Prostate gland (tissue), 2 donors: ENCODE measurements around the gene CLCF1. TPM values are rescaled to one million over a fixed set of nuclear protein-coding genes. Genes with fewer than 3 reads are reported as not detected.
A peak's percentile ranks its signal among the peaks of the same experiment; 100 is the strongest.

Source experiments
- DNase-seq: peaks from one replicate; pipeline ENCODE4 v3.0.0-alpha.2; 2019; ENCODE audit warnings: low spot score
- H3K27ac ChIP-seq, 2 donors: fragments of 200-600 bp; sonication (generic); 2 replicates each; pipeline ENCODE4 v1.5.1; 2017 to 2019
- H3K27me3 ChIP-seq: fragments of 200-600 bp; sonication (generic); replicated peaks from 2 replicates; pipeline ENCODE4 v1.5.1; 2019; ENCODE audit not compliant: insufficient read depth
- H3K36me3 ChIP-seq, 2 donors: fragments of 200-600 bp; sonication (generic); 1 replicate in 1 of 2; 2 replicates in 1 of 2; pipeline versions ENCODE4 v1.5.1 to v1.8.1; 2017 to 2019
- H3K4me1 ChIP-seq: fragments of 200-600 bp; sonication (generic); replicated peaks from 2 replicates; pipeline ENCODE4 v1.5.1; 2019
- H3K4me3 ChIP-seq, 2 donors: fragments of 200-600 bp; sonication (generic); 2 replicates each; pipeline ENCODE4 v1.5.1; 2017 to 2019
- H3K9me3 ChIP-seq: fragments of 200-600 bp; sonication (generic); 2 replicates; pipeline ENCODE4 v1.5.1; 2017
- POLR2A ChIP-seq: fragments of 450-650 bp; IDR thresholded peaks from one replicate; pipeline ENCODE4 v1.6.1; 2016; ENCODE audit warnings: antibody characterized with exemption, mild to moderate bottlenecking
- POLR2AphosphoS5 ChIP-seq: sonication (generic); formaldehyde crosslinking; IDR thresholded peaks from one replicate; pipeline ENCODE4 v1.6.1; 2017; ENCODE audit warnings: antibody characterized with exemption
- WGBS: methylation state at CpG from one replicate; pipeline ENCODE4 v1.1.5; 2018; 5-methylcytosine and 5-hydroxymethylcytosine counted together
- intact Hi-C: fragments of 100-400 bp; cut with DNase I; formaldehyde crosslinking; loops from one replicate; pipeline ENCODE4 v1.14.2; 2022
- total RNA-seq, 2 donors: library from RNA; depleted of rRNA; stranded (reverse); fragments of >200 nt; gene quantifications; one replicate each; pipeline ENCODE4 v1.1.0, GENCODE V29; 2016
- TF ChIP-seq, protein P1 (sequence below), 4 experiments: fragments of 200-600 bp in 2 of 4; fragments of 450-650 bp in 2 of 4; sonication (generic) in 2 of 4; IDR thresholded peaks; 1 replicate in 3 of 4; 2 replicates in 1 of 4; pipeline ENCODE4 v1.5.1; 2016 to 2019; ENCODE audit warnings: antibody characterized with exemption in 4 of 4, mild to moderate bottlenecking in 2 of 4, moderate library complexity in 2 of 4

CLCF1 gene
- total RNA-seq, 2 donors from 2014 or later, result 2.5 to 2.6 TPM

DNA sequence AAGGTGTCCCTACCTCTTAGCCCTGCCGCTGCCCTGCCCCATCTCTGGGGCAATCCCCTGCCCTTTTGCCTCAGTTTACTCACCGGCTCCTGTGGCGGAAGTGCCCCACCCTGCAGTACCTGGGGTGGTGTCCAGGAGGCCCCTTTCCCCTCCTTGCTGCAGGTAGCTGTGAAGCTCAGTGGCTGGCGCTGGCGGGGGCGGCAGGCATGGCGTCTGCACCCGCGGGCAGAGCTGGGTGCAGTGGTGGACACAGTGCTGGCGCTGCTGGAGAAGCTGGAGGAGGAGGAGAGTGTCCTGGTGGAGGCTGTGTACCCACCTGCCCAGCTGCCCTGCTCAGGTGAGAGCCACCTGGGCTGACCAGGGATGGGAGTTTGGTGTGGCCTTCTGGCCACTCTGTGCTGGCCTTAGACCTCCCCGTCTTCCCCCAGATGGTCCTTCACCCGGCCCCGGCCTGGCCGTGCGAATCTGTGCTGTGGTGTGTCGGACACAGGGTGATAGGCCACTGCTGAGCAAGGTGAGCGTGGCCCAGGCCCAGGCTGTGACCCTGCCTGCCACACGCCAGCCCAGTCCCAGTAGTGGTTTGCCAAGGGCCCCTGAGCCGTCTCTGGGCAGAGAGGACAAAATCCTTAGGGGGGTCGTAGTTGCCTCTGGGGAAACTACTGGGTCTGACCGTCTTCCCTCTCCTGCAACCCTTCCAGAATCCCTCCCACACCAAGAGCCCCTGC, 46.1 kb upstream of the CLCF1 start:
- Histone ChIP-seq H3K9me3 (no peaks in the 10 kb centered on the region), H3K4me1 (peaks cover 11% of the 10 kb centered on the region), H3K27ac (peak overlapping the region; percentile 87 to 91), H3K4me3 (no peak overlapping the region), H3K27me3 (no peaks in the 10 kb centered on the region), H3K36me3 (no peaks in the 10 kb centered on the region)
- intact Hi-C loops, result no loop called here
- no peak for DNase-seq
- no peak for TF ChIP-seq POLR2AphosphoS5
- 93% methylated on average over 19 of the region's 21 CpGs for WGBS

DNA sequence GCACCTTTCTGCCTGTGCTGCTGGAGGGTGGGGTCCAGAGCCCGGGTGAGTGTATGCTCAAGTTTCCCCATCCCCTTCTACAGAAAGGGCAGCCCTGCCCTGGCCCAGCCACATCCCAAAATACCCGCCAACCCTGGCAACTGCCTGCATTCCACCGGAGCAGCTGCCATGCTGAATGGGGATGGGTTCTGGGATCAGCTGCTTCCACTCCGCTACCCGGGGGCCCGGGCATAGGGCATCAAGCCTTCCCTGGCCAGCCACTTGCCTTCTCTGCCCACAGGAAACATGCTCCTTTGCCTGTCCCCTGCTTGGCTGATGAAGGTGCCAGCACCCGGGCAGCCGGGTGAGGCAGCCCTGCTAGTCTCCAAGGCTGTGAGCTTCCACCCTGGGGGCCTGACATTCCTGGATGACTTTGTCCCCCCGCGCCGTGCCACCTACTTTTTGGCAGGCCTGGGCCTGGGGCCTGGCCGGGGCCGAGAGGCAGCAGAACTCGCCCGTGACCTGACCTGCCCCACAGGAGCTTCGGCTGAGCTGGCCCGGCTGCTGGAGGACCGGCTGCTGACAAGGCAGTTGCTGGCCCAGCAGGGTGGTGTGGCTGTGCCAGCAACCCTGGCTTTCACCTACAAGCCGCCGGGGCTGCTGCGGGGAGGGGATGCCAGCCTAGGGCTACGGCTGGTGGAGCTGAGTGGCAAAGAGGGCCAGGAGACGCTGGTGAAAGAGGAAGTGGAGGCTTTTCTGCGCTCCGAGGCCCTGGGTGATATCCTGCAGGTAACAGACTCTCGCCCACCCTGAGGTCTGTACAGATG, 45.3 kb upstream of the CLCF1 start:
- 62% methylated on average over 26 of the region's 26 CpGs for WGBS

DNA sequence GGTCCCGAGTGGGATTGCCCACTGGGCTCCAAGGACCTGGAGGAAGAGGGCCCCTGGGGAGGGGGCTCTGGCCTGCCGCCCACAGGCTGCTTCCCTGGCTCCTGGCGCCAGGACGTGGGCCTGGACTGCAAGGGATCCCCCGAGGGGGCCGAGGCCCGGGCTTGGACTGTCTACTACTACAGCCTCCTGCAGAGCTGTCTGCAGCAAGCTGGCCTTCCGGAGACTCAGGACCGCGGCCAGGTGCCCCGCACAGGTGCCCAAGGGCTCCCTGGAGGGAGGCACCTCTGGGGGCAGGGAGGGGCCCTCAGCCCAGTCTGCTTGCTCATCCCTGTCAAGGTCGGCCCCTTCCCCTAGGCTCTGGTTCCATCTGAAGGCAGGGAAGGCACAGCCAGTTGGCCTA, 44.0 kb upstream of the CLCF1 start:
- H3K4me1 ChIP-seq, result peaks cover 11% of the 10 kb centered on the region
- TF ChIP-seq POLR2AphosphoS5, result no peak
- no peak for TF ChIP-seq POLR2A
- TF ChIP-seq, protein P1, sequence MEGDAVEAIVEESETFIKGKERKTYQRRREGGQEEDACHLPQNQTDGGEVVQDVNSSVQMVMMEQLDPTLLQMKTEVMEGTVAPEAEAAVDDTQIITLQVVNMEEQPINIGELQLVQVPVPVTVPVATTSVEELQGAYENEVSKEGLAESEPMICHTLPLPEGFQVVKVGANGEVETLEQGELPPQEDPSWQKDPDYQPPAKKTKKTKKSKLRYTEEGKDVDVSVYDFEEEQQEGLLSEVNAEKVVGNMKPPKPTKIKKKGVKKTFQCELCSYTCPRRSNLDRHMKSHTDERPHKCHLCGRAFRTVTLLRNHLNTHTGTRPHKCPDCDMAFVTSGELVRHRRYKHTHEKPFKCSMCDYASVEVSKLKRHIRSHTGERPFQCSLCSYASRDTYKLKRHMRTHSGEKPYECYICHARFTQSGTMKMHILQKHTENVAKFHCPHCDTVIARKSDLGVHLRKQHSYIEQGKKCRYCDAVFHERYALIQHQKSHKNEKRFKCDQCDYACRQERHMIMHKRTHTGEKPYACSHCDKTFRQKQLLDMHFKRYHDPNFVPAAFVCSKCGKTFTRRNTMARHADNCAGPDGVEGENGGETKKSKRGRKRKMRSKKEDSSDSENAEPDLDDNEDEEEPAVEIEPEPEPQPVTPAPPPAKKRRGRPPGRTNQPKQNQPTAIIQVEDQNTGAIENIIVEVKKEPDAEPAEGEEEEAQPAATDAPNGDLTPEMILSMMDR (IDR thresholded peaks at IDR 0.05), result no peak
- no peaks in the 10 kb centered on the region for H3K9me3 ChIP-seq
- no peak for DNase-seq
- H3K36me3 ChIP-seq, result no peaks in the 10 kb centered on the region
- WGBS, result 82% methylated on average over 12 of the region's 12 CpGs
- no peak overlapping the region for H3K4me3 ChIP-seq
- H3K27me3 ChIP-seq, result no peaks in the 10 kb centered on the region
- no peak overlapping the region for H3K27ac ChIP-seq
- intact Hi-C loops, result no loop called here

More for the DNA sequence above, 45.3 kb upstream of the CLCF1 start:
- Histone ChIP-seq H3K9me3 (no peaks in the 10 kb centered on the region), H3K4me3 (no peak overlapping the region), H3K27ac (no peak overlapping the region), H3K36me3 (no peaks in the 10 kb centered on the region), H3K4me1 (peaks cover 11% of the 10 kb centered on the region), H3K27me3 (no peaks in the 10 kb centered on the region)
- intact Hi-C loops, result no loop called here
- DNase-seq, result no peak
- no peak for TF ChIP-seq POLR2A
- TF ChIP-seq, protein P1 (IDR thresholded peaks at IDR 0.05), result no peak
- no peak for TF ChIP-seq POLR2AphosphoS5

DNA sequence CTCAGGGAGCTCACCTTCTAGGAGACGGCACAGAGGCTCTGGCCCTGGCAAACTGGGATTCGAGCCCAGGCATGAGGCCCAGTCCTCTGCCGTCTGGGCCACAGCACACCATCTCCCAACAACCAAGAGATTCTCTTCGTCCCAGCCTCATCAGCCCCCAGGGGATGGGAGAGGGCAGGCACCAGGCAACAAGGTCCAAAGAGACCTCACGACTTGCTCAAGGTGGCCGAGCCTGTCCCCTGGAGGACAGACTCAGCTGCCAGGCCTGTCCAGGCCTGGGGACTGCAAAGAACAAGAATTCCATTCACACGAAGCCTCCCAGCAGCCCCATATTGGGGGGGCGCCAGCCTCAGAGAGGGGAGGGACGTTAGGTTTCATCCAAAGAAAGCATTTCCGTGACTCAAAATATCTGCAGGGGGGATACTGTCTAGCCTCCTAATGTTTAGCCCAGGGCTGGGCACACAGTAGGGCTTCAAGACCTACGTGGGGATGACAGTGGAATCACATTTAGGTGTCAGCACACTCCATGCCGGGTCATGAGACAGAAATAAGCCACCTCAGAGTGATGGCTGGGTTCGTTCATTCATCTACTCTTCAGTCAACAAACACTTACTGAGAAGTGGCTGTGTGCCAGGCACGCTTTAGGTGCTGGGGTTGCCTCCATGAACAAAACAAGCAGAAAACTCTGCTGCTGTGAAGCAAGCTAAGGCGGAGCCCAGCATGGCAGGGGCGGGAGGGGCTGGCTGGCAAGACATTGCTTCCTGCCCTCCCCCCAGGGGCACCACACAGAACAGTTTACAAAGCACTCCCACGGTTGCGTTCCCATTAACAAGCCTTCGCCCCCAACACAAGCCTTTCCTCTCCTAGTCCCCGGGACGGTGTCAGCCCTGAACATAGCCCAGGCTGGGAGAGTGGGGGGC, 43.3 kb upstream of the CLCF1 start:
- H3K4me3 ChIP-seq, result no peak overlapping the region
- no peaks in the 10 kb centered on the region for H3K27me3 ChIP-seq
- H3K36me3 ChIP-seq, result no peaks in the 10 kb centered on the region
- WGBS, result 46% methylated on average over 21 of the region's 21 CpGs
- H3K9me3 ChIP-seq, result no peaks in the 10 kb centered on the region
- TF ChIP-seq, protein P1 (IDR thresholded peaks at IDR 0.05), result no peak
- TF ChIP-seq POLR2AphosphoS5, result no peak
- no peak for TF ChIP-seq POLR2A
- H3K27ac ChIP-seq, result no peak overlapping the region
- intact Hi-C loops, result no loop called here
- peaks cover 11% of the 10 kb centered on the region for H3K4me1 ChIP-seq
- DNase-seq, result peak; percentile 44
